ENCODE results near the gene MRPL55.

Gene MRPL55

DNA sequence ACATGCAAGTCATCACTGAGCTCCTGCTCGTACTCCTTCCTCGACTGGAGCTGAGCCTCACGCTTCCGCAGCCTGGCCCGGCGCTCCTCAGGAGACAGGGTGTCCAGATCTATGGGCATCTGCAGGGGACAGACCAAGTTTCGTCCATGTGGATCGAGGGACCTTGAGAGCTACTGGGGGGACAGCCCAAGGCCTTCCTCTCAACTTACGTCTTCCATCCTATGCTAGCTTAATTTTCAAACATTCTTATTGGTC lies 2.4 kb downstream of the MRPL55 start:
- TF ChIP-seq, protein P1, sequence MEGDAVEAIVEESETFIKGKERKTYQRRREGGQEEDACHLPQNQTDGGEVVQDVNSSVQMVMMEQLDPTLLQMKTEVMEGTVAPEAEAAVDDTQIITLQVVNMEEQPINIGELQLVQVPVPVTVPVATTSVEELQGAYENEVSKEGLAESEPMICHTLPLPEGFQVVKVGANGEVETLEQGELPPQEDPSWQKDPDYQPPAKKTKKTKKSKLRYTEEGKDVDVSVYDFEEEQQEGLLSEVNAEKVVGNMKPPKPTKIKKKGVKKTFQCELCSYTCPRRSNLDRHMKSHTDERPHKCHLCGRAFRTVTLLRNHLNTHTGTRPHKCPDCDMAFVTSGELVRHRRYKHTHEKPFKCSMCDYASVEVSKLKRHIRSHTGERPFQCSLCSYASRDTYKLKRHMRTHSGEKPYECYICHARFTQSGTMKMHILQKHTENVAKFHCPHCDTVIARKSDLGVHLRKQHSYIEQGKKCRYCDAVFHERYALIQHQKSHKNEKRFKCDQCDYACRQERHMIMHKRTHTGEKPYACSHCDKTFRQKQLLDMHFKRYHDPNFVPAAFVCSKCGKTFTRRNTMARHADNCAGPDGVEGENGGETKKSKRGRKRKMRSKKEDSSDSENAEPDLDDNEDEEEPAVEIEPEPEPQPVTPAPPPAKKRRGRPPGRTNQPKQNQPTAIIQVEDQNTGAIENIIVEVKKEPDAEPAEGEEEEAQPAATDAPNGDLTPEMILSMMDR (IDR thresholded peaks at IDR 0.05; ENCODE audit: low read length, missing control alignments), result no peak
- H3K4me3 ChIP-seq (replicated peaks; ENCODE audit: low read depth, low read length), result no peak overlapping the region
- no peak for DNase-seq (ENCODE audit: low read depth)

DNA sequence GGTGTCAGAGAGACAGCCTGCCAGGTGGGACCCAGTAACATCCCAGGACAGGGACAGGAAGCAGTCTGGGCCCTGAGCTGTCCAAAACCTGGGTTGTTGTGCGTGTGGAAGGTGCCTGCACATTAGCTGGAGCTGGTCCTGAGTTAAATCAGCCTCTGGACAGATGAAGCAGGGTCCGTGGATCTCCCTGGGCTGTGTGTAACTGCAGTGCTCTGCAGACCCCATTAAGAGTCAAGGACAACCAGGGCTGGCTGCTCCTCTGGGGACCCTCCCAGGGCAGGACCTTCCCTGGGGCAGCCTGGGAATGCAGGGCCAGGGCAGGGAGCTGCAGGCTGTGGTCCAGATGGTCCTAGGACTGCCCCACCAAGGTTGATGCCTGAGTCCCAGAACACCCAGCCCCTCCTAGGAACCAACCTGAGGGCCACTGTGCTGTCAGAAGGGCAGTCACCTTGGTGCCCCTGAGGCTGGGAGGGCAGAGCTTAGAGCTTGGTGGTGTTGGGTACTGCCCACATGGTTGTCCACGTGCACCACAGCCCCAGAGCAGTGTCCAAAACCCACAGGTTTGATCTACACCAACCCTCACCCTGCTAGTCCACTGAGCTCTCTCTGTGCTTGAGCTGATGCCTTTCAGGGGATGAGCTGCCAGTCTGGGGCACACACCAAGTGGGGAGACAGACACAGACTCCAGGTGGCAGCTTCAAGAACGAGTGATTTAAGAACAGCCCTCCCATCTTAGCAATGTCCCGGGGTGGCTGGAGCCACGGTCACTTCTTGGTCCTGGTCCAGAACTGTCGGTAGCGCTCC lies 2.9 kb downstream of the MRPL55 start:
- H3K4me3 ChIP-seq (replicated peaks; ENCODE audit: low read depth, low read length), result no peak overlapping the region
- TF ChIP-seq, protein P1 (IDR thresholded peaks at IDR 0.05; ENCODE audit: low read length, missing control alignments), result no peak
- DNase-seq (ENCODE audit: low read depth), result no peak

DNA sequence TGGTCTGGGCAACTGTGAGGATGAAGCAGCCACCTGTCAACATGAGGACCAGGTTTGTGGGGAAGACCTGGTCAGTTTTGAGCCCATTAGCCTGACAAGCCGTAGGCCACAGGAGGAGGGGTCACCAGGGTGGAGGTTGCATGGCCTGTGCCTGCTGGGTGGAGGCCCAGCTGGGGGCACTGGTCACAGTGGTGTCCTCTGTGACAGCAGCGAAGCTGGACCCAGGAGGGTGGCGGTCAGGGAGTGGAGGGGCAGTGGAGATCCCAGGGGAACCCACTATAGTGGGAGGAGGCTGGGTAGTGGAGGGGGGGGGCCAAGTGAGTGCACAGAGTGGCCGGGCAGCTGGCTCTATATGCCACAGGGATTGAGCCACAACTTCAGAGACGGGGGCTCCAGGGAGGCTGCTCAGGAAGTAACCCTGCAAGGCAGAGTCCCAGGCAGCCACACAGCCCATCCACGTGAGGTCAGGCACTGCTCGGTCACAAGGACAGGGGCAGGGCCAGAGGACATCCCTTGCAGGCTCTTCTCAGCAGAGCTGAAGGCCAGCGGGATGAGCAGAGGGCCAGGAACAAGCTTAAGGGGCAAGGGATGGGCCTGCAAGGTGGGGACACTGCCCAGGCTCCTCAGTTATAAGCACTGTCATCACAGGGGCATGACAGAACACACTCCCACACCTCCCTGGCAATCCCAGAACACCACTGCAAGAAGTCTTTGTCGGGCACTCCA lies 3.7 kb downstream of the MRPL55 start:
- no peak for DNase-seq (ENCODE audit: low read depth)
- H3K4me3 ChIP-seq (replicated peaks; ENCODE audit: low read depth, low read length), result no peak overlapping the region
- TF ChIP-seq, protein P1 (IDR thresholded peaks at IDR 0.05; ENCODE audit: low read length, missing control alignments), result no peak

DNA sequence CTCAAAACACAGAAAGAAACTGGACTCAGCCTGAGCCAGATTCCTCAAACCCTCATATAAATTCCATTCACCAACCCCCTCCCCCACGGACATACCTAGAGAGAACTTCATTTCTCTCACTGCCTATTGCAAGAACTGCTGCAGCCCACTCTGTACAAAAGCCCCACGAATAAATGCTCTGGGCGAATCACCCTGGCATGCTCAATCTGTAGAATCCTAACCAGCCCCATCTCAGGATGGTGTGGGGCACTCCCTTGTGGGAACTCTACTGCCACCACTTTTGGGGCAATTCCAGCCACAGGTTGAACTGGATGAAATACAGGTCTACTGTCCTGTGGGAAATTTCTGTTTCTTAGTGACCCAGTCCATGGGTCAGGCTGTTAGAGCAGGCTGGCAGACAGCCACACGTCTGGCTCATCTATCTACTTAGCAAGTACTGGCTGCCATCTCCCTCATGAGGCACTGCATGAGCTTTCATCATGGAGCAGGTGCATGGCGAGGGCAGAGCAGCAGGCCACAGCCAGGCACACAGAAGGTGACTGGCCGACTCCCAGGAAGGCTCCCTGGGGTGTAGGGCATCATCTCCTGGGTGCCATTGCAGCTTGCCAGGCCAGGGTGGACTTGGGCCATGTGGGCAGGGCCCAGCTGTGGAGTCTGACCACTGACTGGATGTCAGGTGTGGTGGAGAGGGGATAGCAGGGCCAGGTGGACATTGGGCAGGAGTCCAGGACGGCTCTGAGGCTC lies 4.4 kb downstream of the MRPL55 start:
- TF ChIP-seq, protein P1 (IDR thresholded peaks at IDR 0.05; ENCODE audit: low read length, missing control alignments), result no peak
- no peak overlapping the region for H3K4me3 ChIP-seq (replicated peaks; ENCODE audit: low read depth, low read length)
- no peak for DNase-seq (ENCODE audit: low read depth)

DNA sequence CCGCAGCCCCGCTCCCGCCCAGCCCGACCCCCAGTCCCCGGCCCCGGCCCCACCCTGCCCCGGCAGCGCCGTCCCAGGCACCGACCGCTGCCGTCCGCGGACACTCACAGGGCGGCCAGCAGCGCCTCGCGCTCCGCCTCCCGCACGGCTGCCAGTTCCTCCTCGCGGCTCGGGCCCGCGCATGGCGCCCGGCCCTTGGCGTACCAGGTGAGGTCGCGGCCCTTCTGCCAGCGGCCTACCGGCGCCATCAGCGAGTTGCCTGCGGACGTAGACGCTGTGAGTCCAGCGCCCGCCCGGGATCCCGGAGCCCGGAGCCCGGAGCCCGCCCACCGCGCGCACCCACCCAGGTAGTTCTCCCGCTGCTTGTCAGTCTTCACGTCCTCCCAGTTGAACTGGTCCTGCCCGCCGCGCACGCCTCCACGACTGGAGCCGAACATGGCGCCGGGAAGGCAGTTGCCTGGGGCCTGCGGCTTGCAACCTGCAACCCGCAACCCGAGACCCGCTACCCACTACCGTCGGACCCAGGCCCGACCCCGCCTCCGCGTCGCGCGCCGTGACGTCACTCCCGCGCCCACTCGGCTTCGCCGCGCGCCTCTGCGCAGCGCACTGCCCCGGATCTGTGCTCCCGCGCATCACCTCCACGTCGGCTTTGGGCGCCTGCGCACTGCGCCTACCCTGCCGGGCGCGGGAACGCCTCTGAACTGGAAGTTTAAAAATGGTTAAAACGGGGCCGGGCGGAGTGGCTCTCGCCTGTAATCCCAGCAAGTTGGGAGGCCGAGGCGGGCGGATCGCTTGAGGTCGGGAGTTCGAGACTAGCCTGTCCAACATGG lies 6.1 kb downstream of the MRPL55 start, which contains the start of gene C1orf35:
TSS of gene C1orf35 (minus strand) at position 535 of the 830 bp plus-strand sequence. CDS start at position 437, 98 bp downstream.
- TF ChIP-seq, protein P1 (IDR thresholded peaks at IDR 0.05; ENCODE audit: low read length, missing control alignments), result no peak
- H3K4me3 ChIP-seq (replicated peaks; ENCODE audit: low read depth, low read length), result peak within 1 kb of the TSS; percentile 87
- peak; percentile 91 for DNase-seq (ENCODE audit: low read depth)

All from fibroblast of pulmonary artery (primary cell).